Right renal pelvis (tissue), 4 donors: Measurements from ENCODE around the gene STX5. TPM values are rescaled to one million over a fixed set of nuclear protein-coding genes. Genes with fewer than 3 reads are reported as not detected.
"Not testable (repeated sequence)": the region's sequence is repeated elsewhere in the genome, so short reads cannot be mapped to it uniquely, and the experiment has no call there.

ENCODE experiments used
- DNase-seq, 4 donors: peaks; one replicate each; pipeline ENCODE4 v3.0.0-alpha.2; 2013; ENCODE audit warnings: low read depth in 4 of 4, low spot score in 3 of 4, missing footprints in 1 of 4
- polyA plus RNA-seq, 4 donors: library from polyadenylated mRNA; unstranded; fragments of 120-200 nt; gene quantifications; one replicate each; pipeline ENCODE4 v1.2.1, GENCODE V29; 2013; ENCODE audit not compliant: insufficient read length in 4 of 4

Gene STX5
- polyA plus RNA-seq = 10 to 100 TPM; 53.5 to 60.8 (median 57.8) TPM

GRCh38 chr11:62831520-62832335, at the start of gene STX5:
TSS of gene STX5 (minus strand) at chr11:62832051. CDS start at chr11:62831243, 808 bp downstream.
- peak; percentile 98 to 99 (median 98) for DNase-seq

DNA sequence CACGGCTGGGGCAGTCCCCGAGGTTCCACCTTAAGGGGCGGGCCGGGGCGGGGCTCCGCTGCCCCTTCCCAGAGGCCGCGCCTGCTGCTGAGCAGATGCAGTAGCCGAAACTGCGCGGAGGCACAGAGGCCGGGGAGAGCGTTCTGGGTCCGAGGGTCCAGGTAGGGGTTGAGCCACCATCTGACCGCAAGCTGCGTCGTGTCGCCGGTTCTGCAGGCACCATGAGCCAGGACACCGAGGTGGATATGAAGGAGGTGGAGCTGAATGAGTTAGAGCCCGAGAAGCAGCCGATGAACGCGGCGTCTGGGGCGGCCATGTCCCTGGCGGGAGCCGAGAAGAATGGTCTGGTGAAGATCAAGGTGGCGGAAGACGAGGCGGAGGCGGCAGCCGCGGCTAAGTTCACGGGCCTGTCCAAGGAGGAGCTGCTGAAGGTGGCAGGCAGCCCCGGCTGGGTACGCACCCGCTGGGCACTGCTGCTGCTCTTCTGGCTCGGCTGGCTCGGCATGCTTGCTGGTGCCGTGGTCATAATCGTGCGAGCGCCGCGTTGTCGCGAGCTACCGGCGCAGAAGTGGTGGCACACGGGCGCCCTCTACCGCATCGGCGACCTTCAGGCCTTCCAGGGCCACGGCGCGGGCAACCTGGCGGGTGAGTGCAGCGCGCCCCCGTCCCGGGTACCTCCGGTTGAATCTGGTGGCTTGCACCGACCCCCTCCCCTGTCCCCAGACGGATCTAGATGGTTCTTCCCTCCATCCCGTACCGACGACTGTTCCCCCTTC, 49.1 kb upstream of the STX5 start, which contains the start of gene SLC3A2:
Gene SLC3A2 (plus strand): TSS at position 94 of the 776 bp plus-strand sequence. CDS start 128 bp downstream, at position 222.
- peak; percentile 75 to 86 (median 81) for DNase-seq

DNA sequence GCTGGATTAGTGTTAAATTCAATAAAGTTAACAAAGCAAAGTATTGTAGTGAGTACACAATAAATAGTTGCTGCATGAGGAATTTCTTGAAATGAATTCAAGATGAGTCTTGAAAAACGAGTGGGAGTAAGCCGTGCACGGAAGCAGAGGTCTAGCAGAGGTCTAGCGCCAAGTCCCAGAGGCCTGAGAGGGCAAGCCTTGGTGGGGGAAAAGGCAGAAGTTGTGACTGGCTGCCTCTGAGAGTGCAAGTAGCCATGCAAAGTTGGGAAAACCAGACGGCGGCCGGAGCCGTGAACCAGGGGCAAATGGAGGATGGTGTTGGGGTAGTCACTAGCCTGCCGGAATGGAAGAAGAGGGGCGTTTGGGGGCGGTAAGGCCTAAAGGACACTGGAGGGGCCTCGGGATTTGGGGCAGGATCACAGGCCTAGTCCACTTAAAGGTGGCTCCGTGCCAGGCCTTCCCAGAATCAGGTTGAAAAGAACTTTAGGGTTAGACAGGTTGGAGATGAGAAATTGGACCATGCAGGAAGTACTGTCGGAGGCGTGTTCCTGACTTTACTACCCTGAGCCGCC, 48.5 kb upstream of the STX5 start:
- peak in 2 of 4 donors; percentile 28 to 45 for DNase-seq

GRCh38 chr11:62879235-62879978, 47.6 kb upstream of the STX5 start:
- no peak for DNase-seq

DNA sequence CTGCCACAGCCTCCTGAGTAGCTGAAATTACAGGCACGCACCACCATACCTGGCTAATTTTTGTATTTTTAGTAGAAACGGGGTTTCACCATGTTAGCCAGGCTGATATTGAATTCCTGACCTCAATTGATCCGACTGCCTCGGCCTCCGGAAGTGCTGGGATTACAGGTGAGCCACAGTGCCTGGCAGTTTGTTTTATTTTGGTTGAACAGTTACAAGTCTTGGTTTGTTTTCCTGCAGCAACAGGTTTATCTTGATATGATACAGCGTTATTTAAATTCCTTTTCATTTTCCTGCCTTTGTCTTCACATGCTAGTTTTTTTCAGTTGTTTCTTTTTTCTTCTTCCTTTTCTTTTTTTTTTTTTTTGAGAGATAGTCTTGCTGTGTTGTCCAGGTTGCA, 44.9 kb upstream of the STX5 start:
- DNase-seq = no peak

DNA sequence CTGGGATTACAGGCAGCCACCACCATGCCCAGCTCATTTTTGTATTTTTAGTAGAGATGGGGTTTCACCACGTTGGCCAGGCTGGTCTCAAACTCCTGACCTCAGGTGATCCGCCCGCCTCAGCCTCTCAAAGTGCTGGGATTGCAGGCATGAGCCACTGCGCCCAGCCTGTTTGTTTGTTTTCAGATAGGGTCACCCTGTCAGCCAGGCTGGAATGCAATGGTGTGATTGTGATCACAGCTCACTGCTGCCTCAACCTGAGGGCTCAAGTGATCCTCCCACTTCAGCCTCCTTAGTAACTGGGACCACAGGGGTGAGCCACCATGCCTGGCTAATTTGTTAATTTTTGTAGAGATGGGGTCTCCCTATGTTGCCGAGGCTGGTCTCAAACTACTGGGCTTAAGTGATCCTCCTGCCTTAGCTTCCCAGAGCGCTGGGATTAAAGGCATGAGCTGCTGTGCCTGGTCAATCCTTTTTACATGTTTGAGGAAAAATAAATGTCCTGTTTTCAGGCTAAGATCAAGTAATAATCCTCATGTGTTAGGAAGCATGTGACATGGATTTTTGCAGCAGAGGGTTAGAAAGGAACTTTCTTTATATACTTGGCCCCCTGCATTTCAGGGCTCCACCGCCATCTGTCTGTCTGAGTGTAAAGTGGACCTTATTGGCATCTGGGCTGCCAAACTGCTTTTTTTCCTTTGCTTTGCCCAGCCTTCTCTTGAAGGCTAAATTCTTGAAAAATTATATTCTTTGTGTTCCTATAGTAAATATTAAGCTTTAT, 44.0 kb upstream of the STX5 start:
- DNase-seq = no peak

DNA sequence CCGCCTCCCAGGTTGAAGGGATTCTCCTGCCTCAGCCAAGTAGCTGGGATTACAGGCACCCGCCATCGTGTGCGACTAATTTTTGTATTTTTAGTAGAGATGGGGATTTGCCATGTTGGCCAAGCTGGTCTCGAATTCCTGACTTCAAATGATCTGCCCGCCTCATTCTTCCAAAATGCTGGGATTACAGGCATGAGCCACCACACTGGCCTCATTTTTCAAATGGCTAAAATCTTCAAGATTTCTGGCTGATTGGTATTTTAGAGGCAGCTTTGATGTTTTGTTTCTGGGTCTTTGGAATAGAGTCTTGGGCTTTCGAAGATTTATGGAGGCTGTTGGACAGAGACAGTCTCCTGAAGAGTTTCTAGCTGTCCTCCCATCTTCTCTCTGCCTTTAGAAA, 43.0 kb upstream of the STX5 start:
- no peak for DNase-seq

DNA sequence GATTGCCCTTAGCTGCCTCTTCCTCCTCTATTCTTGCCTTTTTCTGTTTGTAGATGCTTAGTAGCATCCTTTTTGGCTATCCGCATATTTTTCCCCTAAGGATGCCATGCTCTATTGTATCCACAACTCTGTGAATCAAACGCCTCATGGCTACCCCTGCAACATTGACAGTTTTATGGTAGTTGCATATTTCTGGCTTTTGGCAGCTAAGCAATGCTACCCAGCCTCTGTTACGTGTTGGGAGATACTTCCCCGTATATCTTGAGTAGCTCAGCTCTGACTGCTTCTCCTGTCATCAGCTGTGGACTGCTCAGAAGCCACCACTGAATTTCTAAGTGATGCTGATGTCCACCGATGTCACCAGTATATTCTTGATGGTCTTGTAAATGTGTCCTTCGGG, 33.8 kb upstream of the STX5 start:
- no peak for DNase-seq

- no peak for DNase-seq
These were observed 32.0 kb upstream of the STX5 start for GRCh38 chr11:62863687-62864335.

GRCh38 chr11:62861564-62862192, 29.8 kb upstream of the STX5 start:
- not testable (repeated sequence) for DNase-seq

DNA sequence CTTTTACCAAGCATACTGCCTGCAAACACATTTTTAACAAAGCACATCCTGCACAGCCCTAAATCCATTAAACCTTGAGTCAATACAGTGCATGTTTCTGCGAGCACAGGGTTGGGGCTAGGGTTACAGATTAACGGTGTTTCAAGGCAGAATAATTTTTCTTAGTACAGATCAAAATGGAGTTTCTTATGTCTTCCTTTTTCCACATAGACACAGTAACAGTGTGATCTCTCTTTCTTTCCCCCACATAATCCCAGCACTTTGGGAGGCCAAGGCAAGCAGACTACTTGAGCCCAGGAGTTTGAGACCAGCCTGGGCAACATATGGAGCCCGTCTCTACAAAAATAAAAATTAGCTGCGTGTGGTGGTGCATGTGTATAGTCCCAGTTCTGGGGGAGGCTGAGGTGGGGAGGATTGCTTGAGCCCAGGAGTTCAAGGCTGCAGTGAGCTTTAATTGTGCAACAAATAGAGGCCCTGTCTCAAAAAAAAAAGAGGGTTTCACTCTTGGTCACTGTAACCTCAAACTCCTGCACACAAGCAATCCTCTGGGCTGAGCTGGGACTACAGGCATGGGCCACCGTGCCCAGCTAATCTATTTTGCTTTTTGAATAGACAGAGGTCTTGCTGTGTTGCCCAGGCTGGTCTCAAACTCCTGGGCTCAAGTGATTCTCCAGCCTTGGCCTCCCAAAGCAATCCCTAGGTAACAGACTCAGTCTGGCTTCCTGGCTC, 29.1 kb upstream of the STX5 start:
- no peak for DNase-seq

DNA sequence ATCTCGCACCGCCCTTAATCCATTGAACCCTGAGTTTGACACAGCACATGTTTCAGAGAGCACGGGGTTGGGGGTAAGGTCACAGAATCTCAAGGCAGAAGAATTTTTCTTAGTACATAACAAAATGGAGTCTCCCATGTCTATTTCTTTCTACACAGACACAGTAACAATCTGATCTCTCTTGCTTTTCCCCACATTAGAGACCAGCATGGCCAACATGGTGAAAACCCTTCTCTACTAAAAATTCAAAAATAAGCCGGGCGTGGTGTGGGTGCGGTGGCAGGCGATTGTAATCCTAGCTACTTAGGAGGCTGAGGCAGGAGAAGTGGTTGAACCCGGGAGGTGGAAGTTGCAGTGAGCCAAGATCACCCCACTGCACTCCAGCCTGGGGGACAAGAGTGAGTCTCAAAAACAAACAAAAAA, 27.4 kb upstream of the STX5 start:
- DNase-seq = not testable (repeated sequence)

DNA sequence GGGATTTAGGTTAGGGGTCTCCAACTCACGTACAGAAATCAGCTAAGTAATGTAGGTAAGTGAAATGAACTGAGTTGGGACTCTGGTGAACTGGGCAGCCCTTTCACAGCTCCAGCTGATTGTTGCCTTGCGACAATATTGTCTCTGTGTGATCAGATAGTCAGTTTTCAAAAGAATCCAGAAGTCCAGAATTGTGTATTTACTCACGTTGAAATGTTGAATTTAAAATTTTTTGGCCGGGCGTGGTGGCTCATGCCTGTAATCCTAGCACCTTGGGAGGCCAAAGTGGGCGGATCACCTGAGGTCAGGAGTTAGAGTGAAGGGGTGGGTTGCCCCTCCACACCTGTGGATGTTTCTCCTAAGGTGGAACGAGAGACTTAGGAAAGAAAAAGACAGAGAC, 26.4 kb upstream of the STX5 start:
- no peak for DNase-seq

DNA sequence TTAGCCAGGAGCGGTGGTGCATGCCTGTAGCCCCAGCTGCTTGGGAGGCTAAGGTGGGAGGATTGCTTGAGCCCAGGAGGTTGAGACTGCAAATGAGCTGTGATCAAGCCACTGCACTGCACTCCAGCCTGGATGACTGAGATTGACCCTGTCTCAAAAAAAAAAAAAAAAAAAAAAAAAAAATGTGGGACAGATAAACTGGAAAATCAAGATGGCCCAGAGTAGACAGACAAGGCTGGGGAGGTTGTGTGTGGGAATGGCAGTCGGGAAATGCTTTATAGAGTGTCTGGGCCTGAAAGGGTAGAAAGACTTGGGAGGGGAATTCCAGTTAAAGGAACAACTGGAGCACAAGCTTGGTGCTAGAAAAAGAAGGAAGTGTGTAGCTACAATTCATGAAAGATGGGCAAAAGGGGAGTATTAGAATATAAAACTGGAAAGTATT, 25.7 kb upstream of the STX5 start:
- DNase-seq = no peak

GRCh38 chr11:62856333-62856895, 24.6 kb upstream of the STX5 start:
- DNase-seq = no peak

GRCh38 chr11:62855571-62856332, 23.9 kb upstream of the STX5 start:
- peak; percentile 94 to 98 (median 96) for DNase-seq
